C4-2B (cell line): ENCODE data around the gene ZFP36L1.

Source experiments
- CTCF ChIP-seq: fragments of 450-650 bp; conservative IDR thresholded peaks from 2 replicates; pipeline ENCODE4 v1.5.1; 2017; ENCODE audit warnings: mild to moderate bottlenecking
- ZFX ChIP-seq: fragments of 450-650 bp; IDR thresholded peaks from 2 replicates; pipeline ENCODE4 v1.6.1; 2017

- no peak for TF ChIP-seq ZFX
- no peak for TF ChIP-seq CTCF
Measured at GRCh38 chr14:68760761-68761160, 32.1 kb downstream of the ZFP36L1 start.
